ENCODE results near the gene SPINT1. TPM values are rescaled to one million over a fixed set of nuclear protein-coding genes. Genes with fewer than 3 reads are reported as not detected.

Gene SPINT1
- total and polyA plus RNA-seq, 2 of the 13 experiments (the other 11 are each of a cell fraction or from before 2014, with no cell fraction given) = 0.49 to 2.5 TPM

- 0 out of 2 replicates have a peak, but pooled peaks have one; percentile 20 for TF ChIP-seq MTA1 (CRISPR knock-in tag; IDR thresholded peaks at IDR 0.05; ENCODE audit: borderline replicate concordance)
- peak; percentile 41; the same call in 1 of the 2 replicates for TF ChIP-seq FOXO1 (CRISPR knock-in tag; IDR thresholded peaks at IDR 0.05)
- TF ChIP-seq SSRP1 (CRISPR knock-in tag; IDR thresholded peaks at IDR 0.05) = no peak
- TF ChIP-seq NR2F6 (IDR thresholded peaks at IDR 0.05) = no peak
- TF ChIP-seq NR2F6 (CRISPR knock-in tag; IDR thresholded peaks at IDR 0.05) = 0 out of 2 replicates have a peak, but pooled peaks have one; percentile 20
- no peak for TF ChIP-seq MYC (CRISPR knock-in tag; IDR thresholded peaks at IDR 0.05; ENCODE audit: borderline replicate concordance)
- peak; percentile 92 for TF ChIP-seq JUND (CRISPR knock-in tag; IDR thresholded peaks at IDR 0.05)
- peak; percentile 36; the same call in 1 of the 2 replicates for TF ChIP-seq ZFX (CRISPR knock-in tag; IDR thresholded peaks at IDR 0.05; ENCODE audit: low read depth)
- TF ChIP-seq ARNTL (CRISPR knock-in tag; IDR thresholded peaks at IDR 0.05) = 0 out of 2 replicates have a peak, but pooled peaks have one; percentile 28
- no peak for TF ChIP-seq ATF4 (CRISPR knock-in tag; IDR thresholded peaks at IDR 0.05)
Observed at GRCh38 chr15:40845511-40846284, 1.9 kb downstream of the SPINT1 start (continued).

- no peak overlapping the region for H3K27ac ChIP-seq (ENCODE audit: extremely low read length, insufficient read depth, low read length)
- no peaks in the 10 kb centered on the region for H3K79me2 ChIP-seq (ENCODE audit: insufficient read depth, low read length)
Observed at GRCh38 chr15:40846841-40847222, 3.0 kb downstream of the SPINT1 start.

More at GRCh38 chr15:40846841-40847222, 3.0 kb downstream of the SPINT1 start:
- DNase-seq (ENCODE audit: low spot score) = no peak
- no peaks in the 10 kb centered on the region for H4K20me1 ChIP-seq (ENCODE audit: insufficient read depth, low read length)
- 0 out of 6 replicates have a peak overlapping the region, but pooled peaks of 1 of the 3 experiments have one; percentile 15 for H3K4me3 ChIP-seq (replicated peaks in 1 of 3; ENCODE audit: insufficient read depth in 1 of 3, low read depth in 2 of 3, low read length in 3 of 3)
- BruUV-seq (replicated peaks) = no TSS peak
- TF ChIP-seq ZNF160 (CRISPR knock-in tag; IDR thresholded peaks at IDR 0.05) = no peak
- no peak for TF ChIP-seq FOXO1 (CRISPR knock-in tag; IDR thresholded peaks at IDR 0.05)
- 0 out of 2 replicates have a peak, but pooled peaks have one; percentile 12 for TF ChIP-seq PRDM10 (CRISPR knock-in tag; IDR thresholded peaks at IDR 0.05; ENCODE audit: low read depth)
- TF ChIP-seq, protein P1, sequence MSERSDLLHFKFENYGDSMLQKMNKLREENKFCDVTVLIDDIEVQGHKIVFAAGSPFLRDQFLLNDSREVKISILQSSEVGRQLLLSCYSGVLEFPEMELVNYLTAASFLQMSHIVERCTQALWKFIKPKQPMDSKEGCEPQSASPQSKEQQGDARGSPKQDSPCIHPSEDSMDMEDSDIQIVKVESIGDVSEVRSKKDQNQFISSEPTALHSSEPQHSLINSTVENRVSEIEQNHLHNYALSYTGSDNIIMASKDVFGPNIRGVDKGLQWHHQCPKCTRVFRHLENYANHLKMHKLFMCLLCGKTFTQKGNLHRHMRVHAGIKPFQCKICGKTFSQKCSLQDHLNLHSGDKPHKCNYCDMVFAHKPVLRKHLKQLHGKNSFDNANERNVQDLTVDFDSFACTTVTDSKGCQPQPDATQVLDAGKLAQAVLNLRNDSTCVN (CRISPR knock-in tag; IDR thresholded peaks at IDR 0.05; ENCODE audit: borderline replicate concordance) = peak; percentile 67; the same call in 1 of the 2 replicates
- TF ChIP-seq TCF7 (IDR thresholded peaks at IDR 0.05; ENCODE audit: low read depth) = no peak
- intact Hi-C loops (cut with micrococcal nuclease; ENCODE audit: unreplicated experiment) (no loop called here), in situ Hi-C loops (cut with HindIII; ENCODE audit: extremely low pct_ligation_motif_present, low pct_unique_long_range_greater_than_20kb) (no loop called here)
- no peaks in the 10 kb centered on the region for H3K36me3 ChIP-seq (replicated peaks in 1 of 2; ENCODE audit: control insufficient read depth in 1 of 2, insufficient read depth in 2 of 2, low read length in 2 of 2)
- peaks cover 63% of the 10 kb centered on the region for H3K4me1 ChIP-seq (ENCODE audit: insufficient read depth, low read length)
- CTCF ChIA-PET (ENCODE audit: low intra/inter-chr PET ratio, low total read pairs) = no interaction called here
- H3K4me2 ChIP-seq (ENCODE audit: low read depth, low read length) = peak overlapping the region; percentile 66
- H3K9me3 ChIP-seq (ENCODE audit: low read length) = no peaks in the 10 kb centered on the region
- POLR2A ChIA-PET = interaction anchor here (0.9 to 2.0 kb wide), 8 partner anchors 9 to 47 kb away, joined by 3 to 7 read pairs (median 4); partner anchors contain the start of genes PPP1R14D and VPS18
- peak; percentile 19 for ATAC-seq
- peaks cover 4 to 17% of the 10 kb centered on the region in 2 experiments; a peak in 3 of 5 replicates for H3K27me3 ChIP-seq (ENCODE audit: control insufficient read depth in 1 of 2, insufficient read depth in 2 of 2, low read length in 2 of 2)
- H3K9ac ChIP-seq (ENCODE audit: insufficient read depth, low read depth, low read length) = no peak overlapping the region
- no peak for FAIRE-seq
- no peak overlapping the region for H2AFZ ChIP-seq (ENCODE audit: low read length)
